ENCODE results near the gene MPZL1. TPM values are rescaled to one million over a fixed set of nuclear protein-coding genes. Genes with fewer than 3 reads are reported as not detected.

The MPZL1 gene
- total and polyA plus RNA-seq, 2 of the 13 experiments (the other 11 are each of a cell fraction or from before 2014, with no cell fraction given): 38.0 to 68.7 TPM

GRCh38 chr1:167713330-167714081, 8.3 kb upstream of the MPZL1 start (continued):
- no peak for TF ChIP-seq ZBTB40 (IDR thresholded peaks at IDR 0.05)
- peak; percentile 18; the same call in 1 of the 2 replicates for TF ChIP-seq ZBTB40 (CRISPR knock-in tag; IDR thresholded peaks at IDR 0.05)
- TF ChIP-seq ZNF292 (CRISPR knock-in tag; IDR thresholded peaks at IDR 0.05; ENCODE audit: borderline replicate concordance, low read depth): peak; percentile 53; the same call in 1 of the 2 replicates
- TF ChIP-seq HES4 (CRISPR knock-in tag; IDR thresholded peaks at IDR 0.05; ENCODE audit: borderline replicate concordance): peak; percentile 46; the same call in 1 of the 2 replicates
- TF ChIP-seq ZNF143 (CRISPR knock-in tag; IDR thresholded peaks at IDR 0.05): no peak
- TF ChIP-seq ZNF30 (CRISPR knock-in tag; IDR thresholded peaks at IDR 0.05): 0 out of 2 replicates have a peak, but pooled peaks have one; percentile 29
- TF ChIP-seq TBX2 (CRISPR knock-in tag; IDR thresholded peaks at IDR 0.05; ENCODE audit: borderline replicate concordance): peak; percentile 57
